GM12878 (cell line): Measurements from ENCODE around the gene MRPL27. TPM values are rescaled to one million over a fixed set of nuclear protein-coding genes. Genes with fewer than 3 reads are reported as not detected.

Experiments used
- ATAC-seq: fragments of 200-7000 bp; cut with Tn5 transposase; 3 replicates; pipeline ENCODE4 v1.9.1; 2020; ENCODE audit warnings: mild to moderate bottlenecking, moderate library complexity
- BruUV-seq: library from RNA; stranded (reverse); fragments of 400-500 nt; replicated peaks from 2 replicates; lab custom pipeline; 2021; lab: Mats Ljungman, UMichigan
- CTCF ChIA-PET: fragments of 300-600 bp; sonication (Branson Sonifier 250); formaldehyde crosslinking; extraction: SDS; loops from one replicate; lab custom pipeline; 2021; ENCODE audit warnings: inconsistent platforms; lab: Yijun Ruan, JAX
- POLR2A ChIA-PET: fragments of 350-600 bp; formaldehyde crosslinking; extraction: SDS; loops from one replicate; lab custom pipeline; 2021; ENCODE audit warnings: inconsistent platforms; lab: Charles Lee
- RAD21 ChIA-PET: fragments of 300-600 bp; sonication (Branson Sonifier 250); formaldehyde crosslinking; loops from one replicate; lab custom pipeline; 2023; ENCODE audit warnings: antibody characterized with exemption; ENCODE audit not compliant: unreplicated experiment; lab: Charles Lee
- SMC1A ChIA-PET: fragments of 300-600 bp; sonication (Branson Sonifier 250); formaldehyde crosslinking; loops from one replicate; lab custom pipeline; 2023; ENCODE audit not compliant: unreplicated experiment, uncharacterized antibody; lab: Charles Lee
- DNase-seq: peaks from one replicate; pipeline ENCODE4 v3.0.0-alpha.2; 2011; ENCODE audit warnings: low read depth, low spot score
- FAIRE-seq: peaks from 3 replicates; lab custom pipeline; 2011; peaks lifted over from hg19 to GRCh38; lab: Jason Lieb, UNC
- H2AFZ ChIP-seq: 2 replicates; pipeline ENCODE4 v1.6.0; 2011; ENCODE audit warnings: low read depth, low read length, control low read depth; ENCODE audit not compliant: control insufficient read depth
- H3K27ac ChIP-seq: 2 replicates; pipeline ENCODE4 v1.5.1; 2011; ENCODE audit warnings: control low read depth; ENCODE audit not compliant: control insufficient read depth, insufficient read depth
- H3K27me3 ChIP-seq, 2 experiments: replicated peaks in 1 of 2; 2 replicates each; pipeline versions ENCODE4 v1.6.0 to v1.6.1; 2011; ENCODE audit warnings: low read length in 1 of 2; ENCODE audit not compliant: control insufficient read depth in 2 of 2, insufficient read depth in 2 of 2
- H3K36me3 ChIP-seq, 2 experiments: 2 replicates each; pipeline ENCODE4 v1.5.1; 2011; ENCODE audit warnings: low read length in 1 of 2; ENCODE audit not compliant: control insufficient read depth in 2 of 2, insufficient read depth in 2 of 2
- H3K4me1 ChIP-seq: 2 replicates; pipeline ENCODE4 v1.6.1; 2011; ENCODE audit warnings: mild to moderate bottlenecking, low read length, moderate library complexity, mixed read lengths; ENCODE audit not compliant: control insufficient read depth, insufficient read depth
- H3K4me2 ChIP-seq: 2 replicates; pipeline ENCODE4 v1.6.0; 2011; ENCODE audit warnings: control low read depth; ENCODE audit not compliant: control insufficient read depth, insufficient read depth
- H3K4me3 ChIP-seq: fragments of 200-600 bp; sonication (generic); 2 replicates; pipeline ENCODE4 v1.5.1; 2016
- H3K79me2 ChIP-seq: 2 replicates; pipeline ENCODE4 v1.6.0; 2011; ENCODE audit warnings: low read length; ENCODE audit not compliant: control insufficient read depth, insufficient read depth
- H3K9ac ChIP-seq: 2 replicates; pipeline ENCODE4 v1.8.0; 2011; ENCODE audit warnings: low read length, control low read depth, mixed read lengths; ENCODE audit not compliant: control insufficient read depth, insufficient read depth
- H3K9me3 ChIP-seq: replicated peaks from 3 replicates; pipeline ENCODE4 v1.5.1; 2011; ENCODE audit warnings: mild to moderate bottlenecking, low read length; ENCODE audit not compliant: control insufficient read depth, insufficient read depth
- H4K20me1 ChIP-seq: 2 replicates; pipeline ENCODE4 v1.6.0; 2011; ENCODE audit not compliant: control insufficient read depth, insufficient read depth
- BCL3 ChIP-seq: IDR thresholded peaks from 2 replicates; pipeline ENCODE4 v1.6.1; 2011; ENCODE audit warnings: borderline replicate concordance, low read depth, mild to moderate bottlenecking, moderate library complexity, low read length; ENCODE audit not compliant: insufficient read depth, poor library complexity, severe bottlenecking
- BMI1 ChIP-seq: fragments of 450-650 bp; IDR thresholded peaks from 2 replicates; pipeline ENCODE4 v1.6.1; 2016; ENCODE audit warnings: mild to moderate bottlenecking, moderate library complexity, borderline replicate concordance
- BRCA1 ChIP-seq: IDR thresholded peaks from 2 replicates; pipeline ENCODE4 v1.6.1; 2011; ENCODE audit warnings: low read depth, low read length, improper control_type of control experiment
- CBX3 ChIP-seq: fragments of 200-600 bp; sonication (generic); IDR thresholded peaks from 2 replicates; pipeline ENCODE4 v1.6.1; 2016; ENCODE audit warnings: low read depth, borderline replicate concordance
- EP300 ChIP-seq, 2 experiments: fragments of 150-350 bp in 1 of 2; IDR thresholded peaks; 2 replicates each; pipeline ENCODE4 v1.6.1; 2011 to 2012; ENCODE audit warnings: low read depth in 2 of 2, low read length in 2 of 2, borderline replicate concordance in 1 of 2, improper control_type of control experiment in 1 of 2, inconsistent platforms in 1 of 2; ENCODE audit not compliant: control insufficient read depth in 1 of 2
- FOS ChIP-seq: IDR thresholded peaks from 3 replicates; pipeline ENCODE4 v1.6.1; 2011; ENCODE audit warnings: borderline replicate concordance; ENCODE audit not compliant: insufficient read length; ENCODE audit errors: extremely low read depth
- GABPA ChIP-seq: IDR thresholded peaks from 2 replicates; pipeline ENCODE4 v1.6.1; 2014; ENCODE audit warnings: antibody characterized with exemption, low read depth, mild to moderate bottlenecking, inconsistent platforms
- JUND ChIP-seq: IDR thresholded peaks from 2 replicates; pipeline ENCODE4 v1.6.1; 2012; ENCODE audit warnings: low read depth, mild to moderate bottlenecking, low read length, improper control_type of control experiment, moderate library complexity
- NFXL1 ChIP-seq: fragments of 450-650 bp; IDR thresholded peaks from 2 replicates; pipeline ENCODE4 v1.6.1; 2017; ENCODE audit warnings: antibody characterized with exemption, mild to moderate bottlenecking, borderline replicate concordance
- PML ChIP-seq: IDR thresholded peaks from 2 replicates; pipeline ENCODE4 v1.6.1; 2012; ENCODE audit warnings: low read length, inconsistent platforms
- SMC3 ChIP-seq: IDR thresholded peaks from 2 replicates; pipeline ENCODE4 v1.6.1; 2011; ENCODE audit warnings: low read length, improper control_type of control experiment, borderline replicate concordance
- SUPT20H ChIP-seq: IDR thresholded peaks from 2 replicates; pipeline ENCODE4 v1.6.1; 2011; ENCODE audit warnings: low read depth, mild to moderate bottlenecking, low read length, moderate library complexity, borderline replicate concordance; ENCODE audit not compliant: control insufficient read depth
- ZSCAN29 ChIP-seq: fragments of 450-650 bp; IDR thresholded peaks from 2 replicates; pipeline ENCODE4 v1.6.1; 2017; ENCODE audit warnings: mild to moderate bottlenecking, moderate library complexity
- ZZZ3 ChIP-seq: IDR thresholded peaks from 2 replicates; pipeline ENCODE4 v1.6.1; 2011; ENCODE audit warnings: low read depth; ENCODE audit not compliant: control insufficient read depth, insufficient read length
- WGBS: methylation state at CpG from one replicate; pipeline ENCODE4 v1.1.6; 2016; ENCODE audit warnings: low lambda C conversion rate; ENCODE audit not compliant: insufficient replicate concordance, insufficient coverage; ENCODE audit errors: missing lambda C conversion rate; 5-methylcytosine and 5-hydroxymethylcytosine counted together
- in situ Hi-C: fragments of 300-500 bp; cut with MboI; formaldehyde crosslinking; loops from 9 replicates; pipeline ENCODE4 v1.14.3; 2018; ENCODE audit warnings: mixed read lengths
- intact Hi-C: fragments of 100-400 bp; cut with micrococcal nuclease; formaldehyde crosslinking; loops from one replicate; pipeline ENCODE4 v1.14.2; 2022; ENCODE audit not compliant: unreplicated experiment
- polyA plus RNA-seq, 11 experiments: library from polyadenylated mRNA; depleted of rRNA in 4 of 11; unstranded in 6 of 11; stranded (reverse) in 5 of 11; fragments of >200 nt; fragmentation: Nextera tagmentation in 4 of 11; fragmentation: Illumina TruSeq in 1 of 11; extraction: Ambion mirVana in 4 of 11; extraction: Trizol in 1 of 11; gene quantifications; 1 replicate in 1 of 11; 2 replicates in 10 of 11; pipeline versions ENCODE4 v1.2.1 to v1.2.3, GENCODE V29; 2011 to 2016; ENCODE audit warnings: inconsistent platforms in 2 of 11, missing spikeins in 2 of 11, low read depth in 1 of 11
- total RNA-seq, 4 experiments: library from RNA; depleted of rRNA in 3 of 4; stranded (reverse); fragments of >200 nt in 3 of 4; fragmentation: Illumina TruSeq in 1 of 4; extraction: Trizol in 1 of 4; gene quantifications; 2 replicates each; pipeline versions ENCODE4 v1.2.1 to v1.2.3, GENCODE V29; 2013 to 2021
- TF ChIP-seq, protein P1 (sequence below): fragments of 150-350 bp; IDR thresholded peaks from 2 replicates; pipeline ENCODE4 v1.6.1; 2014; ENCODE audit warnings: mild to moderate bottlenecking, low read depth, low read length
- TF ChIP-seq, protein P2 (sequence below): fragments of 450-650 bp; formaldehyde crosslinking; IDR thresholded peaks from 2 replicates; pipeline ENCODE4 v1.4.0; 2022; ENCODE audit warnings: mild to moderate bottlenecking, moderate library complexity

MRPL27 gene
- total and polyA plus RNA-seq, 10 of the 15 experiments (the other 5 are each of a cell fraction or from before 2014, with no cell fraction given), result 83.0 to 390 (median 131) TPM

DNA sequence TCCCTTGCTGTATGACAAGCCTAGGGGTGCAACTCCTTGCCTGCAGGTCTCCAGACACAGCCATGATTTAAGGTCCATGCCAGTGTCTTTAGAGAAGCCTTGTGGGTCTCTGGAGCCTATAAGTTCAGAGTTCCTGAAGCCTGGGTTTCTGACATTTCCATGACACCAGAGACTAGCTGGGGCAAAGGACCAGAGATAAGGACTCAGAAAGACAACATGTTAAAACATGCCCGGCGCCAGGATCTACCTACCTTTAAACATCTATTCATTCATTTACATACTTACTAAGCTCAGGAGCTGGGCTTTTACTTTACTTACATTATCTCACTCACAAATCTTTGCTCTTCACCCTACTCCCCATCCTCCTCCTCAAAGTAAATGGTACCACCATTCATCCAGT, 1.5 kb downstream of the MRPL27 start:
- peak overlapping the region; percentile 85 for H3K4me2 ChIP-seq
- peak overlapping the region; percentile 72 for H3K4me3 ChIP-seq
- no peak overlapping the region for H2AFZ ChIP-seq
- no peaks in the 10 kb centered on the region; the same call in 1 of the 2 replicates for H3K4me1 ChIP-seq
- 100% methylated on average over 2 of the region's 2 CpGs for WGBS
- intact Hi-C loops (no loop called here), in situ Hi-C loops (no loop called here)
- H3K27me3 ChIP-seq, result no peaks in the 10 kb centered on the region
- RAD21 ChIA-PET, result interaction anchor here (1.2 to 1.3 kb wide), 2 partner anchors 19 to 108 kb away, joined by 5 to 6 read pairs; no protein-coding TSS in a partner anchor
- no peak for ATAC-seq
- TF ChIP-seq BCL3 (no peak), SMC3 (no peak), PML (no peak), GABPA (no peak), EP300 (IDR thresholded peaks at IDR 0.05; ENCODE audit: borderline replicate concordance in 1 of 2, control insufficient read depth in 1 of 2, low read depth in 2 of 2, low read length in 2 of 2) (no peak), ZSCAN29 (no peak), BRCA1 (no peak), ZZZ3 (no peak), CBX3 (no peak), FOS (no peak), NFXL1 (no peak), BMI1 (no peak), JUND (no peak), SUPT20H (no peak)
- TF ChIP-seq, protein P1, sequence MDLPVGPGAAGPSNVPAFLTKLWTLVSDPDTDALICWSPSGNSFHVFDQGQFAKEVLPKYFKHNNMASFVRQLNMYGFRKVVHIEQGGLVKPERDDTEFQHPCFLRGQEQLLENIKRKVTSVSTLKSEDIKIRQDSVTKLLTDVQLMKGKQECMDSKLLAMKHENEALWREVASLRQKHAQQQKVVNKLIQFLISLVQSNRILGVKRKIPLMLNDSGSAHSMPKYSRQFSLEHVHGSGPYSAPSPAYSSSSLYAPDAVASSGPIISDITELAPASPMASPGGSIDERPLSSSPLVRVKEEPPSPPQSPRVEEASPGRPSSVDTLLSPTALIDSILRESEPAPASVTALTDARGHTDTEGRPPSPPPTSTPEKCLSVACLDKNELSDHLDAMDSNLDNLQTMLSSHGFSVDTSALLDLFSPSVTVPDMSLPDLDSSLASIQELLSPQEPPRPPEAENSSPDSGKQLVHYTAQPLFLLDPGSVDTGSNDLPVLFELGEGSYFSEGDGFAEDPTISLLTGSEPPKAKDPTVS, result no peak
- TF ChIP-seq, protein P2, sequence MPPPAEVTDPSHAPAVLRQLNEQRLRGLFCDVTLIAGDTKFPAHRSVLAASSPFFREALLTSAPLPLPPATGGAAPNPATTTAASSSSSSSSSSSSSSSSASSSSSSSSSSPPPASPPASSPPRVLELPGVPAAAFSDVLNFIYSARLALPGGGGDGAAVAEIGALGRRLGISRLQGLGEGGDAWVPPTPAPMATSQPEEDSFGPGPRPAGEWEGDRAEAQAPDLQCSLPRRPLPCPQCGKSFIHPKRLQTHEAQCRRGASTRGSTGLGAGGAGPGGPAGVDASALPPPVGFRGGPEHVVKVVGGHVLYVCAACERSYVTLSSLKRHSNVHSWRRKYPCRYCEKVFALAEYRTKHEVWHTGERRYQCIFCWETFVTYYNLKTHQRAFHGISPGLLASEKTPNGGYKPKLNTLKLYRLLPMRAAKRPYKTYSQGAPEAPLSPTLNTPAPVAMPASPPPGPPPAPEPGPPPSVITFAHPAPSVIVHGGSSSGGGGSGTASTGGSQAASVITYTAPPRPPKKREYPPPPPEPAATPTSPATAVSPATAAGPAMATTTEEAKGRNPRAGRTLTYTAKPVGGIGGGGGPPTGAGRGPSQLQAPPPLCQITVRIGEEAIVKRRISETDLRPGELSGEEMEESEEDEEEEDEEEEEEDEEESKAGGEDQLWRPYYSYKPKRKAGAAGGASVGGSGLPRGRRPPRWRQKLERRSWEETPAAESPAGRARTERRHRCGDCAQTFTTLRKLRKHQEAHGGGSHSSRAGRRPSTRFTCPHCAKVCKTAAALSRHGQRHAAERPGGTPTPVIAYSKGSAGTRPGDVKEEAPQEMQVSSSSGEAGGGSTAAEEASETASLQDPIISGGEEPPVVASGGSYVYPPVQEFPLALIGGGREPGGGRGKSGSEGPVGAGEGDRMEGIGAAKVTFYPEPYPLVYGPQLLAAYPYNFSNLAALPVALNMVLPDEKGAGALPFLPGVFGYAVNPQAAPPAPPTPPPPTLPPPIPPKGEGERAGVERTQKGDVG (CRISPR knock-in tag), result no peak
- peaks cover 27% of the 10 kb centered on the region for H3K79me2 ChIP-seq
- H3K27ac ChIP-seq, result peak overlapping the region; percentile 95; the same call in 1 of the 2 replicates
- H4K20me1 ChIP-seq, result no peaks in the 10 kb centered on the region
- peak overlapping the region; percentile 78 for H3K9ac ChIP-seq
- FAIRE-seq, result no peak
- POLR2A ChIA-PET, result interaction anchor here (0.9 to 1.8 kb wide), 3 partner anchors 9 to 26 kb away, joined by 4 to 5 read pairs (median 5); partner anchors contain the start of gene LRRC59
- H3K9me3 ChIP-seq, result no peaks in the 10 kb centered on the region
- SMC1A ChIA-PET, result interaction anchor here (0.8 to 1.6 kb wide), 4 partner anchors 9 to 75 kb away, joined by 3 to 9 read pairs (median 4); no protein-coding TSS in a partner anchor
- no TSS peak for BruUV-seq
- no peak for DNase-seq
- CTCF ChIA-PET, result interaction anchor here (0.7 to 5.9 kb wide), 6 partner anchors 10 to 171 kb away, joined by 3 to 48 read pairs (median 4); partner anchors contain the start of gene LRRC59
- H3K36me3 ChIP-seq, result peaks cover 20 to 24% of the 10 kb centered on the region in 2 experiments
